H1 (cell line): ENCODE measurements around the gene CEBPE. TPM values are rescaled to one million over a fixed set of nuclear protein-coding genes. Genes with fewer than 3 reads are reported as not detected.

ENCODE experiments used
- TBP ChIP-seq: IDR thresholded peaks from 2 replicates; pipeline ENCODE4 v1.6.1; 2011; ENCODE audit warnings: low read depth, low read length, improper control_type of control experiment
- polyA plus RNA-seq, 7 experiments: library from polyadenylated mRNA; depleted of rRNA in 3 of 7; stranded (reverse) in 5 of 7; unstranded in 2 of 7; fragments of >200 nt in 5 of 7; fragments of 200-250 nt in 2 of 7; gene quantifications; 1 replicate in 5 of 7; 2 replicates in 1 of 7; 4 replicates in 1 of 7; pipeline versions ENCODE4 v1.2.1 to v1.2.3, GENCODE V29; 2011 to 2013; ENCODE audit warnings: missing spikeins in 2 of 7, mixed read lengths in 2 of 7
- total RNA-seq: library from RNA; stranded (reverse); fragmentation: NEBNext Ultra II Directional; extraction: Animal tissue kit (Norgen Biotek cat#: 25700); gene quantifications from 2 replicates; pipeline ENCODE4 v1.2.1, GENCODE V29; 2021

CEBPE gene
- total and polyA plus RNA-seq, 2 of the 8 experiments (the other 6 are each of a cell fraction or from before 2014, with no cell fraction given), result 0.05 TPM; not detected in 1

GRCh38 chr14:23167116-23167847, 48.2 kb upstream of the CEBPE start (continued):
- TF ChIP-seq TBP, result no peak
